HG02571 (cell line): ENCODE data around the gene FBXO10.
"Not testable (repeated sequence)": the region's sequence is repeated elsewhere in the genome, so short reads cannot be mapped to it uniquely, and the experiment has no call there.

Source experiments
- ATAC-seq: cut with Tn5 transposase; IDR thresholded peaks from one replicate; pipeline ENCODE4 v1.9.1; 2021; ENCODE audit warnings: mild to moderate bottlenecking, moderate library complexity; ENCODE audit not compliant: unreplicated experiment

Gene FBXO10

GRCh38 chr9:37486256-37486615, 89.9 kb downstream of the FBXO10 start:
- ATAC-seq = no peak

- ATAC-seq = peak; percentile 95
Measured at GRCh38 chr9:37485389-37486255, 90.6 kb downstream of the FBXO10 start, which contains the start of gene POLR1E. Gene POLR1E, plus strand, starts transcription at chr9:37485948. Its CDS starts 100 bp downstream, at chr9:37486048.

GRCh38 chr9:37480759-37481158, 95.4 kb downstream of the FBXO10 start:
- no peak for ATAC-seq

- not testable (repeated sequence) for ATAC-seq
Measured at GRCh38 chr9:37477987-37478619, 98.1 kb downstream of the FBXO10 start.

GRCh38 chr9:37477443-37477842, 98.7 kb downstream of the FBXO10 start:
- not testable (repeated sequence) for ATAC-seq

- no peak for ATAC-seq
Measured at GRCh38 chr9:37476930-37477329, 99.2 kb downstream of the FBXO10 start.

- no peak for ATAC-seq
Measured at GRCh38 chr9:37474438-37474837, 101.7 kb downstream of the FBXO10 start.

GRCh38 chr9:37473982-37474381, 102.2 kb downstream of the FBXO10 start:
- ATAC-seq = not testable (repeated sequence)

GRCh38 chr9:37471942-37472684, 104.1 kb downstream of the FBXO10 start:
- ATAC-seq = no peak

GRCh38 chr9:37468620-37469019, 107.6 kb downstream of the FBXO10 start:
- no peak for ATAC-seq

- not testable (repeated sequence) for ATAC-seq
Measured at GRCh38 chr9:37467530-37467929, 108.7 kb downstream of the FBXO10 start.

- ATAC-seq = peak; percentile 4
Measured at GRCh38 chr9:37466037-37466709, 110.0 kb downstream of the FBXO10 start.

GRCh38 chr9:37465249-37466036, 110.7 kb downstream of the FBXO10 start, which contains the start of gene ZBTB5:
Gene ZBTB5, minus strand, starts transcription at chr9:37465450. Its CDS starts 22,899 bp downstream, at chr9:37442551.
- peak; percentile 86 for ATAC-seq

- peak; percentile 34 for ATAC-seq
Measured at GRCh38 chr9:37464426-37465248, 111.5 kb downstream of the FBXO10 start.

GRCh38 chr9:37464006-37464405, 112.2 kb downstream of the FBXO10 start:
- ATAC-seq = no peak
